GM23338 (cell line): ENCODE measurements around the gene DPYD. TPM values are rescaled to one million over a fixed set of nuclear protein-coding genes. Genes with fewer than 3 reads are reported as not detected.

Experiments
- ATAC-seq: fragments of 200-7000 bp; cut with Tn5 transposase; 3 replicates; pipeline ENCODE4 v1.9.1; 2020
- DNase-seq: peaks from one replicate; pipeline ENCODE4 v3.0.0-alpha.2; 2015; ENCODE audit warnings: low spot score
- H2AFZ ChIP-seq: fragments of 200-600 bp; sonication (generic); 2 replicates; pipeline ENCODE4 v1.8.0; 2016; ENCODE audit warnings: antibody characterized with exemption, mild to moderate bottlenecking, moderate library complexity
- H3F3A ChIP-seq: fragments of 200-600 bp; sonication (generic); replicated peaks from 2 replicates; pipeline ENCODE4 v1.8.0; 2017; ENCODE audit warnings: antibody characterized with exemption, mixed run types, low read depth
- H3K27ac ChIP-seq: fragments of 200-600 bp; sonication (generic); 2 replicates; pipeline ENCODE4 v1.6.1; 2016; ENCODE audit warnings: low read depth
- H3K27me3 ChIP-seq: fragments of 200-600 bp; sonication (generic); 2 replicates; pipeline ENCODE4 v1.8.0; 2016; ENCODE audit warnings: mild to moderate bottlenecking, mixed run types, moderate library complexity; ENCODE audit not compliant: insufficient read depth
- H3K36me3 ChIP-seq: fragments of 200-600 bp; sonication (generic); 2 replicates; pipeline ENCODE4 v1.8.0; 2016; ENCODE audit warnings: mild to moderate bottlenecking; ENCODE audit not compliant: insufficient read depth
- H3K4me1 ChIP-seq: fragments of 200-600 bp; sonication (generic); 2 replicates; pipeline ENCODE4 v1.8.0; 2016; ENCODE audit warnings: mild to moderate bottlenecking, moderate library complexity; ENCODE audit not compliant: insufficient read depth
- H3K4me2 ChIP-seq: fragments of 200-600 bp; sonication (generic); 2 replicates; pipeline ENCODE4 v1.7.1; 2017; ENCODE audit warnings: mixed run types
- H3K4me3 ChIP-seq: fragments of 200-600 bp; sonication (generic); 2 replicates; pipeline ENCODE4 v1.6.1; 2016; ENCODE audit warnings: mixed run types
- H3K79me2 ChIP-seq: fragments of 200-600 bp; sonication (generic); replicated peaks from 2 replicates; pipeline ENCODE4 v1.8.0; 2017; ENCODE audit warnings: mild to moderate bottlenecking; ENCODE audit not compliant: insufficient read depth
- H3K9me2 ChIP-seq: fragments of 200-600 bp; sonication (generic); 2 replicates; pipeline ENCODE4 v1.8.0; 2017; ENCODE audit not compliant: insufficient read depth
- H4K20me1 ChIP-seq: fragments of 200-600 bp; sonication (generic); replicated peaks from 2 replicates; pipeline ENCODE4 v1.8.0; 2017; ENCODE audit warnings: mild to moderate bottlenecking; ENCODE audit not compliant: insufficient read depth
- H3K27ac Mint-ChIP-seq: 2 replicates; pipeline ENCODE4 v1.8.0; 2020; ENCODE audit warnings: inconsistent platforms, mild to moderate bottlenecking, moderate library complexity, mixed read lengths
- H3K27me3 Mint-ChIP-seq: 3 replicates; pipeline ENCODE4 v1.8.0; 2022; ENCODE audit warnings: low read depth, mild to moderate bottlenecking, moderate library complexity, mixed read lengths, inconsistent platforms; ENCODE audit not compliant: insufficient read depth, poor library complexity
- H3K36me3 Mint-ChIP-seq: 3 replicates; pipeline ENCODE4 v1.8.0; 2021; ENCODE audit warnings: low read depth, mild to moderate bottlenecking, inconsistent platforms, moderate library complexity, mixed read lengths
- H3K4me1 Mint-ChIP-seq: 3 replicates; pipeline ENCODE4 v1.8.0; 2020; ENCODE audit warnings: mild to moderate bottlenecking, inconsistent platforms, mixed read lengths
- H3K4me3 Mint-ChIP-seq: 3 replicates; pipeline ENCODE4 v1.8.0; 2021; ENCODE audit warnings: moderate library complexity, mild to moderate bottlenecking, inconsistent platforms, mixed read lengths
- H3K9me3 Mint-ChIP-seq: 3 replicates; pipeline ENCODE4 v1.8.0; 2020; ENCODE audit warnings: moderate library complexity, mild to moderate bottlenecking, inconsistent platforms, mixed read lengths
- CREB1 ChIP-seq: fragments of 250-450 bp; sonication (Bioruptor Pico); IDR thresholded peaks from 2 replicates; pipeline ENCODE4 v1.5.0; 2020; ENCODE audit warnings: low read depth, mild to moderate bottlenecking, moderate library complexity
- CTCF ChIP-seq, 2 experiments: fragments of 200-600 bp in 1 of 2; sonication (generic) in 1 of 2; conservative IDR thresholded peaks; 2 replicates each; pipeline versions ENCODE4 v1.5.1 to v1.6.1; 2016 to 2017; ENCODE audit warnings: antibody characterized with exemption in 2 of 2, low read depth in 2 of 2, mild to moderate bottlenecking in 2 of 2, moderate library complexity in 1 of 2
- EZH2 ChIP-seq: fragments of 200-600 bp; sonication (generic); IDR thresholded peaks from one replicate; pipeline ENCODE4 v1.8.0; 2017; ENCODE audit warnings: antibody characterized with exemption, mild to moderate bottlenecking, low read depth; ENCODE audit not compliant: unreplicated experiment
- EZH2phosphoT487 ChIP-seq: fragments of 200-600 bp; sonication (generic); IDR thresholded peaks from one replicate; pipeline ENCODE4 v1.8.1; 2018; ENCODE audit warnings: antibody characterized with exemption; ENCODE audit not compliant: unreplicated experiment
- JUNB ChIP-seq: IDR thresholded peaks from one replicate; pipeline ENCODE4 v1.6.1; 2016; ENCODE audit warnings: antibody characterized with exemption; ENCODE audit not compliant: unreplicated experiment
- NANOG ChIP-seq: IDR thresholded peaks from 2 replicates; pipeline ENCODE4 v1.6.1; 2016; ENCODE audit warnings: antibody characterized with exemption, borderline replicate concordance
- POLR2AphosphoS5 ChIP-seq: IDR thresholded peaks from 2 replicates; pipeline ENCODE4 v1.6.1; 2016; ENCODE audit warnings: antibody characterized with exemption, low read depth
- STAT1 ChIP-seq: IDR thresholded peaks from one replicate; pipeline ENCODE4 v1.6.1; 2016; ENCODE audit warnings: antibody characterized with exemption; ENCODE audit not compliant: unreplicated experiment
- ZNF114 ChIP-seq: fragments of 250-450 bp; sonication (Bioruptor Pico); IDR thresholded peaks from 2 replicates; pipeline ENCODE4 v1.5.0; 2020; ENCODE audit warnings: mild to moderate bottlenecking, moderate library complexity
- ZNF331 ChIP-seq: fragments of 250-450 bp; sonication (Bioruptor Pico); IDR thresholded peaks from 2 replicates; pipeline ENCODE4 v1.5.0; 2020; ENCODE audit warnings: low read depth, mild to moderate bottlenecking, moderate library complexity
- ZNF462 ChIP-seq: fragments of 250-450 bp; sonication (Bioruptor Pico); IDR thresholded peaks from 2 replicates; pipeline ENCODE4 v1.5.0; 2020; ENCODE audit warnings: mild to moderate bottlenecking, moderate library complexity
- polyA plus RNA-seq: library from polyadenylated mRNA; unstranded; fragments of >200 nt; fragmentation: Nextera tagmentation; extraction: Ambion mirVana; gene quantifications from 2 replicates; pipeline ENCODE4 v1.2.1, GENCODE V29; 2016
- total RNA-seq: library from RNA; depleted of rRNA; stranded (reverse); fragments of >200 nt; shearing (Covaris generic); gene quantifications from 2 replicates; pipeline ENCODE4 v1.2.3, GENCODE V29; 2014
- TF ChIP-seq, protein P1 (sequence below): IDR thresholded peaks from 2 replicates; pipeline ENCODE4 v1.6.1; 2016; ENCODE audit warnings: antibody characterized with exemption
- TF ChIP-seq, protein P2 (sequence below): IDR thresholded peaks from one replicate; pipeline ENCODE4 v1.6.1; 2018; ENCODE audit warnings: antibody characterized with exemption; ENCODE audit not compliant: unreplicated experiment

The DPYD gene
- total and polyA plus RNA-seq, 2 experiments from 2014 or later = 0.50 to 1.6 TPM

DNA sequence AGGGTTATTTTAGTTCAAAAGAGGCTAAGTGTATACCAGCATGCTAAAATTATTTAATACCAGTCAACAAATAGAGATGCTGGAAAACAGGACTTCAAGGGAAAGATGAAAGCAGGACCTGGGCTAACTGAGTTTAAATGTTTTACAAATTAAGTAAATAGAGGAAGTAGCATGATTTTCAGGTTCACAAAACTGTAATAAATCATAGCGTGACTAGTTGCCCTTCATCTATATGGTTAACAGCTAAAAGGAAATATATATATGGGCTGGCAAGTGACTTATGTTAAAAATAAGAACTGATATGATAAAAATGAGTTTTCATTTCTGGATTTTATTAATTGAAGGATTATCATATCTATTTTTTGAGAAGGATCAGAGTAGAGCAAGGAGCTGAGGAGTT is 25.6 kb downstream of the DPYD start:
- H3K36me3 Mint-ChIP-seq = peaks cover 3% of the 10 kb centered on the region; the same call in 1 of the 3 replicates
- Histone ChIP-seq H2AFZ (no peak overlapping the region), H3F3A (no peaks in the 10 kb centered on the region), H3K4me1 (no peaks in the 10 kb centered on the region), H4K20me1 (no peaks in the 10 kb centered on the region), H3K27ac (no peak overlapping the region), H3K79me2 (no peaks in the 10 kb centered on the region), H3K36me3 (no peaks in the 10 kb centered on the region), H3K27me3 (no peaks in the 10 kb centered on the region), H3K4me3 (no peak overlapping the region), H3K9me2 (no peaks in the 10 kb centered on the region), H3K4me2 (no peak overlapping the region)
- H3K27me3 Mint-ChIP-seq = no peaks in the 10 kb centered on the region
- no peak overlapping the region for H3K4me3 Mint-ChIP-seq
- TF ChIP-seq ZNF462 (CRISPR knock-in tag) (no peak), CREB1 (no peak), JUNB (no peak), ZNF114 (CRISPR knock-in tag) (no peak), POLR2AphosphoS5 (no peak), EZH2 (no peak), NANOG (no peak), CTCF (conservative IDR thresholded peaks at IDR 0.05; ENCODE audit: low read depth in 2 of 2) (no peak), ZNF331 (CRISPR knock-in tag) (no peak), STAT1 (no peak), EZH2phosphoT487 (no peak)
- TF ChIP-seq, protein P1, sequence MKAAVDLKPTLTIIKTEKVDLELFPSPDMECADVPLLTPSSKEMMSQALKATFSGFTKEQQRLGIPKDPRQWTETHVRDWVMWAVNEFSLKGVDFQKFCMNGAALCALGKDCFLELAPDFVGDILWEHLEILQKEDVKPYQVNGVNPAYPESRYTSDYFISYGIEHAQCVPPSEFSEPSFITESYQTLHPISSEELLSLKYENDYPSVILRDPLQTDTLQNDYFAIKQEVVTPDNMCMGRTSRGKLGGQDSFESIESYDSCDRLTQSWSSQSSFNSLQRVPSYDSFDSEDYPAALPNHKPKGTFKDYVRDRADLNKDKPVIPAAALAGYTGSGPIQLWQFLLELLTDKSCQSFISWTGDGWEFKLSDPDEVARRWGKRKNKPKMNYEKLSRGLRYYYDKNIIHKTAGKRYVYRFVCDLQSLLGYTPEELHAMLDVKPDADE = no peak
- TF ChIP-seq, protein P2, sequence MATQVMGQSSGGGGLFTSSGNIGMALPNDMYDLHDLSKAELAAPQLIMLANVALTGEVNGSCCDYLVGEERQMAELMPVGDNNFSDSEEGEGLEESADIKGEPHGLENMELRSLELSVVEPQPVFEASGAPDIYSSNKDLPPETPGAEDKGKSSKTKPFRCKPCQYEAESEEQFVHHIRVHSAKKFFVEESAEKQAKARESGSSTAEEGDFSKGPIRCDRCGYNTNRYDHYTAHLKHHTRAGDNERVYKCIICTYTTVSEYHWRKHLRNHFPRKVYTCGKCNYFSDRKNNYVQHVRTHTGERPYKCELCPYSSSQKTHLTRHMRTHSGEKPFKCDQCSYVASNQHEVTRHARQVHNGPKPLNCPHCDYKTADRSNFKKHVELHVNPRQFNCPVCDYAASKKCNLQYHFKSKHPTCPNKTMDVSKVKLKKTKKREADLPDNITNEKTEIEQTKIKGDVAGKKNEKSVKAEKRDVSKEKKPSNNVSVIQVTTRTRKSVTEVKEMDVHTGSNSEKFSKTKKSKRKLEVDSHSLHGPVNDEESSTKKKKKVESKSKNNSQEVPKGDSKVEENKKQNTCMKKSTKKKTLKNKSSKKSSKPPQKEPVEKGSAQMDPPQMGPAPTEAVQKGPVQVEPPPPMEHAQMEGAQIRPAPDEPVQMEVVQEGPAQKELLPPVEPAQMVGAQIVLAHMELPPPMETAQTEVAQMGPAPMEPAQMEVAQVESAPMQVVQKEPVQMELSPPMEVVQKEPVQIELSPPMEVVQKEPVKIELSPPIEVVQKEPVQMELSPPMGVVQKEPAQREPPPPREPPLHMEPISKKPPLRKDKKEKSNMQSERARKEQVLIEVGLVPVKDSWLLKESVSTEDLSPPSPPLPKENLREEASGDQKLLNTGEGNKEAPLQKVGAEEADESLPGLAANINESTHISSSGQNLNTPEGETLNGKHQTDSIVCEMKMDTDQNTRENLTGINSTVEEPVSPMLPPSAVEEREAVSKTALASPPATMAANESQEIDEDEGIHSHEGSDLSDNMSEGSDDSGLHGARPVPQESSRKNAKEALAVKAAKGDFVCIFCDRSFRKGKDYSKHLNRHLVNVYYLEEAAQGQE = no peak
- H3K4me1 Mint-ChIP-seq = peaks cover 3% of the 10 kb centered on the region; the same call in 1 of the 3 replicates
- ATAC-seq = no peak
- H3K9me3 Mint-ChIP-seq = peaks cover 3% of the 10 kb centered on the region; the same call in 1 of the 3 replicates
- no peak for DNase-seq
- H3K27ac Mint-ChIP-seq = no peak overlapping the region
